ENCODE measurements around the gene S100A11.

The S100A11 gene

GRCh38 chr1:152002960-152003359, 33.8 kb downstream of the S100A11 start:
- no peak for TF ChIP-seq CTCF (conservative IDR thresholded peaks at IDR 0.05)
- TF ChIP-seq ZFX (IDR thresholded peaks at IDR 0.05): no peak
- H3K27ac ChIP-seq: no peak overlapping the region

GRCh38 chr1:152001631-152002584, 34.9 kb downstream of the S100A11 start:
- peak; percentile 93 for TF ChIP-seq CTCF (conservative IDR thresholded peaks at IDR 0.05)
- TF ChIP-seq ZFX (IDR thresholded peaks at IDR 0.05): no peak
- H3K27ac ChIP-seq: no peak overlapping the region

- no peak for TF ChIP-seq CTCF (conservative IDR thresholded peaks at IDR 0.05)
- TF ChIP-seq ZFX (IDR thresholded peaks at IDR 0.05): no peak
- H3K27ac ChIP-seq: no peak overlapping the region
These were observed 35.7 kb downstream of the S100A11 start for GRCh38 chr1:152000964-152001630.

- H3K27ac ChIP-seq: no peak overlapping the region
- no peak for TF ChIP-seq CTCF (conservative IDR thresholded peaks at IDR 0.05)
- no peak for TF ChIP-seq ZFX (IDR thresholded peaks at IDR 0.05)
These were observed 38.0 kb downstream of the S100A11 start for GRCh38 chr1:151998611-151999362.

- no peak overlapping the region for H3K27ac ChIP-seq
- no peak for TF ChIP-seq ZFX (IDR thresholded peaks at IDR 0.05)
- TF ChIP-seq CTCF (conservative IDR thresholded peaks at IDR 0.05): no peak
These were observed 39.6 kb downstream of the S100A11 start for GRCh38 chr1:151997284-151997570.

GRCh38 chr1:151995774-151996173, 41.0 kb downstream of the S100A11 start:
- no peak for TF ChIP-seq ZFX (IDR thresholded peaks at IDR 0.05)
- no peak for TF ChIP-seq CTCF (conservative IDR thresholded peaks at IDR 0.05)
- H3K27ac ChIP-seq: no peak overlapping the region

- H3K27ac ChIP-seq: no peak overlapping the region
- TF ChIP-seq CTCF (conservative IDR thresholded peaks at IDR 0.05): no peak
- no peak for TF ChIP-seq ZFX (IDR thresholded peaks at IDR 0.05)
These were observed 41.8 kb downstream of the S100A11 start for GRCh38 chr1:151994956-151995355.

All from C4-2B (cell line).